GM18873 (cell line): ENCODE measurements around the gene PROK1.
"Not testable (repeated sequence)": the region's sequence is repeated elsewhere in the genome, so short reads cannot be mapped to it uniquely, and the experiment has no call there.

Source experiments
- ATAC-seq: cut with Tn5 transposase; IDR thresholded peaks from one replicate; pipeline ENCODE4 v1.9.1; 2021; ENCODE audit warnings: mild to moderate bottlenecking, moderate library complexity, moderate number of reproducible peaks; ENCODE audit not compliant: unreplicated experiment, low FRiP score

The PROK1 gene

DNA sequence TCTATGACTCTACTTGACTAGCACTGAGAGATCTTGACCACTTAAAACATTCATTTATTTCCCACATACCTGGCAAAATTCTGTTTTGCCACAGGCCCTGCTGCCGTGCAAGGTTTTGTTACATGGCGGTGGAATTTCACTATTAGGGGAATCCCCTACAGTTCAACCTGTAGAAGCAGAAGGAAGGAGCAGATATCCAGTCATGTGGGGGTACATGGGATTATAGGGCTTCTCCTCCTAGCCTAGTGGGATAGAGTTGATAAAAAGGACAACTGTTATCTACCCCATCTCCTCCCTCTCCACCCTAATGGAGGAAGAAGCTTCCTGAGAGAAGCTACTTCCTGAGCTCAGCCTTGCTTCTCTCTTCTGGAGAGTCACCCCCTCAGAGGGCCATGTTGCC, 17.7 kb upstream of the PROK1 start:
- no peak for ATAC-seq

DNA sequence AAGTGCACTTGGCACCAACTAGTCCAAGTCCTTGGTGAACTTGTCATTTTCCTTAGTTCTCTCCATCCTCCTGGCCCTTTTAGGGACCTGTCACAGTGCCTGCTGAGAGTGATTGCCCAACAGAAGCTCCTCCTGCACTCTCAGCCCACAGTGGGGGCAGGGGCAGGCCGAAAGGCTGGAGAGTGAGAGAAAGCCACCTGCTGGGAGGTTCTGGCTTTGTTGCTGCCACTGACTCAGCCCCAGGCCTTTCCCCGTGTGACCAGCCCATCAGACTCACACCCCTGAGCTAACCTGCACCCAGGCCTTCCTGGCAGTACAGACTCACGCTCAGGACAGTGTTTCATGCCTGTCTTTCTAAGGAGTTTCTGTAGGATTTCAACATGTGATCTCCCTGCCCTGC, 17.1 kb upstream of the PROK1 start:
- no peak for ATAC-seq

DNA sequence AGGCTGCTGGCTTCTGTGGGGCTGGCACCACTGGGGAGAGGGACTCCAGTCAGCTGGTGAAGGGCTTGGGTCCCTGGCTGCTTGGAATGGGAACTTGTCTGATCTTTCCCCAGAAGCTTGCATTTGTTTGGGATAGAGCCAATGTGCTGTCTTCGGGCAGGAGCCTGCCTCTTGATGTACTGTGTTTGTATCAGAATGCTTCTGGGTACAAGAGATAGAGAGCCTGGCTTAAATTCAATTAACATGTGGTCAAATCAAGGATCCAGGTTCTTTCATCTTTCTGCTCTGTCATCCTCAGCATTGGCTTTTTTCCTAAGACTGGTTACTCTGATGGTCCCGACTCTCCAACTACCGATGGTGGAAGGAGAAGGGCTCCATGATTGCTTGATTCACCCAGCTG, 16.0 kb upstream of the PROK1 start:
- ATAC-seq, result no peak

DNA sequence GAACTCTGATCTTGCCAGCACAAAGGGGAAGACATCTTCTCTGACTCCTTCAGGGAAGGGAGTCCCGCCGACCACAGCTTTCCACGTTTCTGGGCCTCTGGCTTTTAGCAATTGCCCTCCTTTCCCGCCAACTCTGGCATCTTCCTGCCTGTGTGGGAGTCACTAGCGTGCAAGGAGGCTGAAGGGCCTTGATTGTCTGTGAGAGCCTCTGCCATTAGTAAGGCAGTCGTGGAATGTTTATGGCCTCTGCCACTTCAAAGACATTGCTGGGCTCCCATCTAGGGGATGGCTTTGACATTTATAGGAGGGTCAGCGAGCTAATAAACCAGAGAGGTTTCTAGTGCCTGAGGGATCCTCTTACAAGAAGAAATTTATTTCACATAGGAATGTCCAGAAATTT, 14.3 kb upstream of the PROK1 start:
- no peak for ATAC-seq

DNA sequence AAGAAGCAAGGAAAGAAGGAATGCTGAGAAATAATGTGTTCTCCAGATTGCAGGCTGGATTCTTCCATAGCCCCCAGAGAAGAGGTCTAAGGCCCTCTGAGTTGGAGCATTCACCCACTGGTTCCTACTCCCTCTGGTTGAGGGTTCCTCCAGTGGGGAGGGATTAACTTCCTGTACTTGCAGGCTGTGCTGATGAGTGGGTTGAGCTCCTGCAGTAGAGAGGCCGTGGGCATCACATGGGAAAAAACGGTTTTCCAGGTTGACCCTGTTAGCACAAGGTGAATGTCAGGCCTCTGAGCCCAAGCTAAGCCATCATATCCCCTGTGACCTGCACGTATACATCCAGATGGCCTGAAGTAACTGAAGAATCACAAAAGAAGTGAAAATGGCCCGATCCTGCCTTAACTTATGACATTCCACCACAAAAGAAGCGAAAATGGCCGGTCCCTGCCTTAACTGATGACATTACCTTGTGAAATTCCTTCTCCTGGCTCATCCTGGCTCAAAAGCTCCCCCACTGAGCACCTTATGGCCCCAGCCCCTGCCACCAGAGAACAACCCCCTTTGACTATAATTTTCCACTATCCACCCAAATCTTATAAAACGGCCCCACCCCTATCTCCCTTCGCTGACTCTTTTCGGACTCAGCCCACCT, 13.2 kb upstream of the PROK1 start:
- not testable (repeated sequence) for ATAC-seq

DNA sequence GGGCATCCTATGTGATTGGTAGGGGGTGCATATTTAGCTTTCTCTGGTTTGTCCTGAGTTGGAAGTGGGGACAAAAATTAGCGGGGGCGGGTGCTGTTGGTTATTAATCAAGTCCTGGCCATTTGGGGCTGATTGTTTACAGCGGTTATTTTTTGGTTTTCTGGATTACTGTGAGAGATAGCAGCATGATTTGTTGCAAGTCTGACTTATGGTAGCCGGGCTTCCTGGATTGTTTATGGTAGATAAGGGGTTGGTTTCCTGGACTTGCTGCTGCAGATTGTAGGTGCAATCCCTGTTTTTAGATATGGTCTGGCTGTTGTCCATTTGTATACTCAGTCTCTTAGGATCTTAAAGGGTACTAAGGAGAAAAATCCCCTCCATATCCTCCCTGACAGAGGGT, 12.1 kb upstream of the PROK1 start:
- no peak for ATAC-seq

DNA sequence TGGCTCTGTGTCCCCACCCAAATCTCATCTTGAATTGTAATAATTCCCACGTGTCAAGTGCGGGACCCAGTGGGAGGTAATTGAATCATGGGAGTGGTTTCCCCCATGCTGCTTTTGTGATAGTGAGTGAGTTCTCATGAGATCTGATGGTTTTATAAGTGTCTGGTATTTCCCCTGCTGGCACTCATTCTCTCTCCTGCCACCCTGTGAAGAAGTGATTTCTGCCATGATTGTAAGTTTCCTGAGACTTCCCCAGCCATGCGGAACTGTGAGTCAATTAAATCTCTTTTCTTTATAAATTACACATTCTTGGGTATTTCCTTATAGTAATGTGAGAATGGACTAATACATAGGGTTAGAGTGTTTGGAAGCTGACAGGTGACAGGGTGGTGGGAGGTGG, 11.1 kb upstream of the PROK1 start:
- not testable (repeated sequence) for ATAC-seq

DNA sequence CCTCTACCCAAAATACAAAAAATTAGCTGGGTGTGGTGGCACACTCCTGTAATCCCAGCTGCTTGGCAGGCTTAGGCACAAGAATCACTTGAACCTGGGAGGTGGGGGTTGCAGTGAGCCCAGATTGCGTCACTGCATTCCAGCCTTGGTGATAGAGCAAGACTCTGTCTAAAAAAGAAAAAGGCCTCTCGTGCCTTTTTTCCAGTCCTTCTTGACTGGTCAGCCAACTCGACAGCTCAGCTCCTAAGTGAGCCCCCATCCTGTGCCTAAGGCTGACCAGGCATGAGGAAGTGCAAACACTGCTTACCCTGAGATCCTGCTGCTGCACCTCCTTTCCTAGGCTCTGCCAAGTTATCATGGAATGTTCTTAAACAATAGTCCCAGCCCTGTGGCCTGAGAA, 10.1 kb upstream of the PROK1 start:
- no peak for ATAC-seq

DNA sequence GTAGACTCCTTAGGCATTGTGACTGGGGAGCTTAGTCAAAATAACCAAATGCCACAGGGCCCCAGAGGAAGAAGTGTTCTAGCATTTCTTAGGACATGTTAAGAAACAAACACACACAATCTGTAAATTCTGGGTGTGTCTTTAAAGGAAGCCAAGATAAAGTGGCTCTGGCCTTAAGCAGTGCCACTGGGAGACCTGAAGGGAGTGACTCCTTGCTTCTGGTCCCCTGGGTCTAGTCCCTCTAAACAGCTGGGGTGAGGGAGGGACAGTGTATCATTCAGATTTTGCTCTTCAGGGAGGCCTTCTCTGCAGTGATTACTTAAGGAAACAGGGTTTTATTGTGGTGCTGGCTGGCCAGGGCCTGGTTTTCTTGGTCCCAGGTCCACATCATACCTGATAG, 9.1 kb upstream of the PROK1 start:
- no peak for ATAC-seq

DNA sequence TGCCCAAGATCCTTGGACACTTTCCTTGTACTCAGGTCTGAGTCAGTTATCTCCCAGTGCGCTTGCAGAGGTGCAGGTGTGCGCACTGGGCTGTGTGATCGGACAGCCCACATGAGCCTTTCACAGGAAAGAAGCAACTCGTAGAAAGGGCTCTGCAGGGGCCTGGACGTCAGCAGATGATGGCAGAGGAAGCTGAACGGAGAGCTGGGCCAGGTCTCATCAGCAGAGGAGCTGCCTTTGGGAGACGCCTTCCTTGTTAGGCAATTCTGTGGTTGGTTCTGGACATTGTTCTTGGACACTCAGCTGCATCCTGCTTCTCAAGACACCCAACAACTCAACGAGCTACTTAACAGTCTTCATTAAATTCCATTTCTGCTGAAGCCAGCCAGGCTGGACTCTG, 7.5 kb upstream of the PROK1 start:
- no peak for ATAC-seq

DNA sequence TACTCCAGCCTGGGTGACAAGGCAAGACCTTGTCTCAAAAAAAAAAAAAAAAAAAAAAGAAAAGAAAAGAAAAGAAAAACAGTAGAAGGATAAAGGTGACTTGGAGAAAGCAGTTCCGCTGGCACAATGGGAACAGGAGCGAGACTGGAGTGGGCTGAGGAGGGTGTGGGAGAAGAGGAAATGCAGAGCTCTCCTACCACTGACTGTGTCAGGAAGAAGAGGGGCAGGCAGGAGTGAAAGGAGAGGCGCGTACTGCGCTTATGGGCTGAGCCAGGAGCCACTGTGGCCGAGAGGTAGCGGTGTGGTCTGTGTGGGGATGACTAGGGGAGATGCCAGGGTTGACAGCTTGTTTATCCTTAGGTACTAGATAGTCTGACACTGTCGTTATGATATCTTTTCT, 6.4 kb upstream of the PROK1 start:
- ATAC-seq, result no peak

DNA sequence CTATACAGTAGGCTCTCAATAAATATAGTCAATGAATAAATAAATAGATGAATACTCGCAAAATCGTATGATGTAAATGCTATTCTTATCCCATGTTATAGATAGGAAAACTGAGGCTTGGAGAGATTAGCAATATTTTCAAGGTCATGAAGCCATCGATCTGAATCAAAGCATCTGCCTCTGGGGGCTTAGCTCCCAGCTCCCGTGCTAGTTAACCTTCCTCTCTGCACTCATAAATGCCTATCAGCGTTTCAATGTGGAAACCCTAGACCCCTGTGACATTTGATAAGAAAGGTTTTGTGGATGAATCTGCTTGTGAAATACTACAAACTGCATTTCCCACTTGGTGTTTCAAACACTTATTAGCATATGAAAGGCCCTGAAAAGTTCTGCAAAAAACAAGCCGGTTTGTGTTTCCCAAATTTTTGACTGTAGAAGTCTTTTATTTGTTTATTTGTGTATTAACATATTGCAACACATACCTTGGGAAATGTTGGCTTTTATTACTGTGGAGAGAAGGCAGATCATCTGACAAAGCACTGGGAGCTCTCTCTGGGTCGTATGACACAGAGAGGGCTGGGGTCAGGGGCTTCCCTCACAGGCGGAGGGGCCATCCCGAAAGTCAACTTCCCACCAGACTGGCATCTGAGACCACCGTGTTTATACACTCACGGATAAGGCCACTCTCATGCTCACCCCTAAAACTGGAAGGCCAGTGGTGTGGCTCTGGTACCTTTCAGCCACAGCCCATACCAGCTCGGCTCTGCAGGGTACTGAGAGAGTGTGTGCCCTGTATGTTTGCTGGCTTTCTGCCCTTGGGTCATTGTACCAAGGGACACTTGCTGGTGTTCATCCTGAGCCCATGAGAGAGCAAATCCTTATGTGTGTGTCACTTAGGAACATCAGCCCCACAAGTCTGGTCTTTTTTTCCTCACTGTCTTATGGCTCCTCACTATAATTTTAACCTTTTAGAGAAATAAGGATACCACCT, 993 bp upstream of the PROK1 start:
- ATAC-seq, result no peak

DNA sequence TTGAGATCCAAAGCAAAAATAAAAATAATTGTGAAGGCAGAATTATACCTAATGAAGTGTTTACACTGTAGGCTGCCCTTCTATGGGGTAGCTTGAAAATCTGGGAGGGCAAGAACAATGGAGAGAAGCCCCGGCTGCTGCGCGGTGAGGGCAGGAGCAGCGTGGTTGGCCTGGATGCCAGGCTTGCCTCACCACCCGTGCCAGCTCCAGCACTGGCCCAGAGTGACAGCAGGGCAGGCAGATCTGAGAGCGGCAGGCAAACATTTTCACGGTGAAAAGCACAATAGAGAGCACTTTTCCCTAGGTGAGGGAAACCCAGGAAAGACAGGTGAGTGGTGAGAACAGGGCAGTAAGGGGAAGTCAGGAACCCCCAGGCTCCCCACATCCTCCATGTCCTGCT, 1.4 kb downstream of the PROK1 start:
- ATAC-seq, result no peak

DNA sequence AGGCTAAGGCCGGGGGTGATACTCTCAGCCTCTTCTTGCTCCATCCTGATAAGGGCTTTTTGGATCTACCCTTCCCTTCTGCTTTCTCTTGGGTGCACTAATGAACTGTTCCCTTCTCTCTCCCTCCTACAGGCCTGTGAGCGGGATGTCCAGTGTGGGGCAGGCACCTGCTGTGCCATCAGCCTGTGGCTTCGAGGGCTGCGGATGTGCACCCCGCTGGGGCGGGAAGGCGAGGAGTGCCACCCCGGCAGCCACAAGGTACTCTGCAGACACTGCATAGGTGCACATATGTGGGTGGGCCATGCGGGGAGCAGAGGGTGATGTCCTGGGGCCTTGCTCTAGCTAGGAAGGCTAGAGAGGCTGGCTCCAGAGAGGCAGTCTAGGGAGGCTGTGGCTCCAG, 2.9 kb downstream of the PROK1 start:
- no peak for ATAC-seq

DNA sequence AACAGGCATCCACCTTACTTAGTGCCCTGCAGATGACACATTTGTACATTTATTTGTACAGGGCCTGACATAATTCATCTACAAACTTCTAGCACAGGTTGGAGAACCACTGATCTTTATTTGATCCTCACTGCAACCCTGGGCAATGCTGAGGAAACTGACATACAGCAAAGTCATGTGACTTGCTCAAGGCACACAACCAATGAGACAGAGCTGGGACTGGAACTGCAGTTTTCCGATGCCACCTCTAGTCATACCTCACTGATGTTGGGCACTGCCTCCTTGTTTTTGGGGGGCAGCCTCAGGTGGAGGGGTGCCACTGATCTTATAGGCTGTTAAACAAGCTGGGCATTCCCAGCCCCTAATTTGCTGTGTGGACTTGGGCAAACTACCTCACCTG, 3.4 kb downstream of the PROK1 start:
- ATAC-seq, result no peak

DNA sequence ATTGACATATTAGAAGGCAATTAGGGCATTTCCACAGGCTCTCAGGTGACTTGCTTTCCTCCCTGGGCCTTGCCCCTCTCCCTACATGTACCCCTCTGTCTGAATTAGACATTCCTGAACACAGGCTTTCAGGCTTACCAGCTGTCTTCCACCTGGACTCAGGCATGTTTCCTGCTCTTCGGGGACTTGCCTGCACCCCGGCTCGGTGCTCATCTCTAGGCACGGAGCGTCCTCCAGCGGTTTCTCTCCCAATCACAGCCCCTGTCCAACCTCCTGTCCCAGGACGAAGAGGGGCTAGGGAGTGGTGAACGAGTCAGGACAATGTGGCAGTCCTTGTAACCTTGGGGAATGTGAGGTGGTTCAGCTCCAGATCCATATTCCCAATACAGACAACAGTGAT, 4.2 kb downstream of the PROK1 start:
- ATAC-seq, result no peak

DNA sequence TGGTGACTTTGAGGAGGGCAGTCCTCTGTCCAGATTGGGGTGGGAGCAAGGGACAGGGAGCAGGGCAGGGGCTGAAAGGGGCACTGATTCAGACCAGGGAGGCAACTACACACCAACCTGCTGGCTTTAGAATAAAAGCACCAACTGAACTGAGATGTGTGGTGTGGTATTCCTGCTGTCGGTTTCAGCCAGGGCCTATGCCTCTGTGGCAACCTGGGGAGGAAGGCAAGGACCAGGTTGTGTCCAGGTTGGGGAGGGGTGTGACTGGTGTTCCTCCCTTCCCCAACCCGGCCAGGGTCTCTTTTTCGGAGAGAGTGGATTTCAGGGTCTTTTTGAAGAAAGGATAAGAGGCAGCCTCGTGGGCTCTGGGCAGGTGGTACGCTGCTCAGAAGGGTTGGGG, 6.3 kb downstream of the PROK1 start:
- no peak for ATAC-seq

DNA sequence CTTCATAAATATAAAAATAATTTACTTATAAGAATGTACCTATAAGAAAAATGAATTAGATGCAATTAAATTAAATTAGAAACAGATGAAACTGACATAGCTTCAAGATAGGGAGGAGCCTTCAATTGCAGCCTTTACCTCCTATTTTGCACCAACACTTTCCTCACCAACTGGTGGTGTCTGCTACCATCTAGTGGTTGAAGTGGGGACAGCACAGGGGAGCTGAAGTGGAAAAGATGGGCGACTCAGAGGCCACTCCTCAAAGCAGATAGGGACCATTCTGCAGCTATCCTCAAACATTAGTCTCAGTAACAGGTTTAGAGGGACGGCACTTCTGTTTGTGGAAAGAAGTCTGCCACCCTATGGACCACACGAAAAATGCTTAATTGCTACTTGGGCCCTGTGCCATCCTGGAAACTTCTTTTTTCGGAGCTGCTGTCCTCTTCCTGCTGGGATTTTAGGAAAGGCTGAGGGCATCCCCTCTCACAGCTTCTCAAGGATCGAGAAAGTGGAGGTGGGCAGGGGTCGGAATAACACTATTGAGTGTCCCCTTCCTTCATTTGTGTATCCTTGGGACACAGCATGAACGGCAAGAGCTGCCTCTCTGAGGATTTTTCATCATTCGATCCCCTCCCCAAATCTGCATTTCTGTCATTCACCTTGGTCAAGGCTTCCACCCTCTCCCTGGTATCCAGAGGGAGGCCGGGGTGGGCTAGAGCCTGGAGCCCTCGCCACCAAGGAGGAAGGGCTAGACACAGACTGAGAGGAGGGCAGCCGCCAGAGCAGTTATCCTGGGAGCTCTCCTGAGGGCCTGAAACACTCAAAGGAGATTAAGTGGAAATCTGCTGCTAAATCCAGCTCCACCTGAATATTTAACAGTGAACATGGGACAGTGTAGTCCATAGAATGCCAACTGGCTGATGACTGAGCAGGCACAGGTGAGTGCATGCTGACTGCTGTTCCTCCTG, 9.6 kb downstream of the PROK1 start:
- no peak for ATAC-seq

DNA sequence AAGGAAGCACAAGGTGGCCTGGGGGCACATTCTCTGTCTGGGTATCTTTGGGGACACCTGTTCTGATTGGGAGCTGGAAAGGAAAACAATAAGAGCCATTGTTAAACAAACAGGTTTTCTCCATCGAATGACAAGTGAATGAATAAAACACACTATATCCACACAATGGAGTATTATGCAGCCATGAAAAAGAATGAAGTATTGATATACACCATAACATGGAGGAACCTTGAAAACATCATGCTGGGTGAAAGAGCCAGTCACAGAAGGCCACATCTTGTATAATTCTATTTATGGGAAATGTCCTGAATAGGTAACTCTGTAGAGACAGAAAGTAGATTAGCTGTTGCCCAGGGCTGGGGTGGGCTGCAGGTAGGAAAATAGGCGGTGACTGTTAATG, 11.1 kb downstream of the PROK1 start:
- ATAC-seq, result no peak

DNA sequence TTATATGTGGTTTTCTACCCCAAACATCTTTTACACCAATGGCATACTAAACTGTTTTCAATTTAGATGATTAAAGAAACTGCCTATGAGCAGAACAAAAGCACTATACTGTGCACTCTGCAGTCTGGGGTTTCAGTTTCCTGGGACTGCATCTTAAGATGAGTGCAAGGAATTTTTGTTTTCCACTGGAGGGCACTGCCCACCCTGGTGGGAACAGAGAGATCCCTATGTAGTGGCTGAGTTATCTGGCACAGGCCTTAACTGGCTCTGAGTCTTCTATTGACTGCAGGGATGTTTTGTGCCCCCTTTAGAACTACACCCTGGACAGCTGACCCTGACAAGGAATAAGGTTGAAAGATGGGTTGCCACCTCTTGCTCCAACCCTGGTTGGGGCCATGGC, 12.0 kb downstream of the PROK1 start:
- no peak for ATAC-seq

DNA sequence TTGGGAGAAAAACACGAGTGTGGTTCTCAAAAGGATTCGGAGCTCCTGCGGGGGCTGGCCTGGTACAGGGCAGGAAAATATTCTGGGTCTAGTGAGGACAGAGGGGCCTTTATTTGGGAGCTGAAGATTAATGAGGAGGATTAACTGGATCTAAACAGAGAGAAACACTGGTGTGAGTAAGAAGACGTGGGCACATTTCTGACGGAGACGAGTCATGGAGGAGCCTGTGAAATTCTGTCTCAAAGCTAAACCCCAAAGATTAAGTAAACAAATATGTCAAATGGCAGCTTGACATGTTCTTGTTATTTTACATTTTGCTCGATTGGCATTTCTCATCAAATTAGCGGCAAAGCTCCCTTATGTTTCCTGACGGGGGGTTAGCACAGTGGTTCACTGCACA, 12.8 kb downstream of the PROK1 start:
- ATAC-seq, result no peak
